ENCODE results near the gene RAB38.

- TF ChIP-seq CTCF (IDR thresholded peaks at IDR 0.05): no peak
- no peak for TF ChIP-seq POLR2A (IDR thresholded peaks at IDR 0.05; ENCODE audit: low read depth)
- no peak for TF ChIP-seq EP300 (IDR thresholded peaks at IDR 0.05)
Measured at GRCh38 chr11:88117281-88117858, 57.9 kb downstream of the RAB38 start.

Data from esophagus muscularis mucosa (tissue), 4 donors.